Measurements from ENCODE around the gene TWIST2. TPM values are rescaled to one million over a fixed set of nuclear protein-coding genes. Genes with fewer than 3 reads are reported as not detected.

The TWIST2 gene
- total RNA-seq, 1 donor from 2014 or later, result 8.4 TPM

DNA sequence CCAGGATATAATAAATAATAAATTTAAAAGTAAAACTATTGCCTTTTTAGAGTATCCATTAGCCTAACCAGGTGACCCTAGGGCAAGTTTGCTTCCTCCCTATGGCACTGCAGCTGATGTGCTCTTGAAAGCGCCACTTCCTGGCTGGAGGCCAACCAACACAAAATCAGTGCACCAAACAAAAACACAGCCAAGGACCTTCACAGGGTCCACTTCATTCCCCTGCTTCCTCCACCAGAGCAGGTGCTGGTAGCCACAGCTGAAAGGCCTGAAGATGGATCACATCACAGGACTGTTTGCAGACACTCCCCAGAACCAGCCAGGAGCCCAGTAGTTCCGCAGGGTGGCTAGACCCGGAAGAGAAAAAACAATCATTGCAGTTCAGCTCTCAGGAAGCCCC is 108.8 kb downstream of the TWIST2 start:
- H3K9me3 ChIP-seq, result no peaks in the 10 kb centered on the region
- DNase-seq (no peak), ATAC-seq (no peak)
- intact Hi-C loops (cut with DNase I), result no loop called here
- TF ChIP-seq, protein P1, sequence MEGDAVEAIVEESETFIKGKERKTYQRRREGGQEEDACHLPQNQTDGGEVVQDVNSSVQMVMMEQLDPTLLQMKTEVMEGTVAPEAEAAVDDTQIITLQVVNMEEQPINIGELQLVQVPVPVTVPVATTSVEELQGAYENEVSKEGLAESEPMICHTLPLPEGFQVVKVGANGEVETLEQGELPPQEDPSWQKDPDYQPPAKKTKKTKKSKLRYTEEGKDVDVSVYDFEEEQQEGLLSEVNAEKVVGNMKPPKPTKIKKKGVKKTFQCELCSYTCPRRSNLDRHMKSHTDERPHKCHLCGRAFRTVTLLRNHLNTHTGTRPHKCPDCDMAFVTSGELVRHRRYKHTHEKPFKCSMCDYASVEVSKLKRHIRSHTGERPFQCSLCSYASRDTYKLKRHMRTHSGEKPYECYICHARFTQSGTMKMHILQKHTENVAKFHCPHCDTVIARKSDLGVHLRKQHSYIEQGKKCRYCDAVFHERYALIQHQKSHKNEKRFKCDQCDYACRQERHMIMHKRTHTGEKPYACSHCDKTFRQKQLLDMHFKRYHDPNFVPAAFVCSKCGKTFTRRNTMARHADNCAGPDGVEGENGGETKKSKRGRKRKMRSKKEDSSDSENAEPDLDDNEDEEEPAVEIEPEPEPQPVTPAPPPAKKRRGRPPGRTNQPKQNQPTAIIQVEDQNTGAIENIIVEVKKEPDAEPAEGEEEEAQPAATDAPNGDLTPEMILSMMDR (IDR thresholded peaks at IDR 0.05), result no peak
- no peaks in the 10 kb centered on the region for H3K4me1 ChIP-seq
- H3K36me3 ChIP-seq, result no peaks in the 10 kb centered on the region
- H3K27me3 ChIP-seq (ENCODE audit: low read depth), result peaks cover 9% of the 10 kb centered on the region
- no peak overlapping the region for H3K27ac ChIP-seq
- H3K4me3 ChIP-seq, result no peak overlapping the region
